ELF-1 (cell line): ENCODE results near the gene DNAJC28.
A peak's percentile ranks its signal among the peaks of the same experiment; 100 is the strongest.
"Not testable (repeated sequence)": the region's sequence is repeated elsewhere in the genome, so short reads cannot be mapped to it uniquely, and the experiment has no call there.

Experiments
- DNase-seq: peaks from one replicate; pipeline ENCODE4 v3.0.0-alpha.2; 2016; ENCODE audit warnings: low read depth, low spot score

Gene DNAJC28

GRCh38 chr21:33481314-33481943 is 10.1 kb downstream of the DNAJC28 start:
- peak; percentile 12 for DNase-seq

- DNase-seq = no peak
These were observed 10.9 kb downstream of the DNAJC28 start for GRCh38 chr21:33480481-33481103.

GRCh38 chr21:33479679-33480480 is 11.6 kb downstream of the DNAJC28 start, which contains the start of gene TMEM50B:
Gene TMEM50B (minus strand): TSS chr21:33479974. CDS start chr21:33468885, 11,089 bp downstream.
- peak; percentile 96 for DNase-seq

GRCh38 chr21:33478935-33479678 is 12.4 kb downstream of the DNAJC28 start:
- peak; percentile 43 for DNase-seq

- DNase-seq = no peak
These were observed 13.3 kb downstream of the DNAJC28 start for GRCh38 chr21:33478182-33478581.

GRCh38 chr21:33477066-33477465 is 14.4 kb downstream of the DNAJC28 start:
- no peak for DNase-seq

GRCh38 chr21:33473344-33473743 is 18.2 kb downstream of the DNAJC28 start:
- DNase-seq = no peak

GRCh38 chr21:33470701-33471100 is 20.8 kb downstream of the DNAJC28 start:
- DNase-seq = no peak

- DNase-seq = not testable (repeated sequence)
These were observed 22.3 kb downstream of the DNAJC28 start for GRCh38 chr21:33469183-33469582.

GRCh38 chr21:33461538-33462250 is 29.8 kb downstream of the DNAJC28 start:
- DNase-seq = no peak

GRCh38 chr21:33458861-33459260 is 32.7 kb downstream of the DNAJC28 start:
- DNase-seq = no peak

- DNase-seq = no peak
These were observed 35.6 kb downstream of the DNAJC28 start for GRCh38 chr21:33455686-33456446.

GRCh38 chr21:33452362-33452761 is 39.2 kb downstream of the DNAJC28 start:
- no peak for DNase-seq

GRCh38 chr21:33451634-33452071 is 39.9 kb downstream of the DNAJC28 start:
- DNase-seq = no peak

GRCh38 chr21:33449616-33450015 is 41.9 kb downstream of the DNAJC28 start:
- no peak for DNase-seq

GRCh38 chr21:33446620-33447019 is 44.9 kb downstream of the DNAJC28 start:
- not testable (repeated sequence) for DNase-seq

GRCh38 chr21:33444499-33444898 is 47.0 kb downstream of the DNAJC28 start:
- no peak for DNase-seq

GRCh38 chr21:33443194-33443593 is 48.3 kb downstream of the DNAJC28 start:
- DNase-seq = no peak

GRCh38 chr21:33441489-33442477 is 49.7 kb downstream of the DNAJC28 start:
- DNase-seq = no peak
